A549 treated with ZK216348 at 1 μM for 4 hours (cell line): ENCODE results near the gene NDUFC2. TPM values are rescaled to one million over a fixed set of nuclear protein-coding genes. Genes with fewer than 3 reads are reported as not detected.

Experiments
- total RNA-seq: library from RNA; stranded (reverse); fragments of 200-300 nt; extraction: Qiagen RNA extraction; gene quantifications from 5 replicates; pipeline ENCODE4 v1.2.3, GENCODE V29; 2022; ENCODE audit warnings: low read depth

The NDUFC2 gene
- total RNA-seq, result 212 to 271 TPM (median 232 TPM) in 5 replicates

DNA sequence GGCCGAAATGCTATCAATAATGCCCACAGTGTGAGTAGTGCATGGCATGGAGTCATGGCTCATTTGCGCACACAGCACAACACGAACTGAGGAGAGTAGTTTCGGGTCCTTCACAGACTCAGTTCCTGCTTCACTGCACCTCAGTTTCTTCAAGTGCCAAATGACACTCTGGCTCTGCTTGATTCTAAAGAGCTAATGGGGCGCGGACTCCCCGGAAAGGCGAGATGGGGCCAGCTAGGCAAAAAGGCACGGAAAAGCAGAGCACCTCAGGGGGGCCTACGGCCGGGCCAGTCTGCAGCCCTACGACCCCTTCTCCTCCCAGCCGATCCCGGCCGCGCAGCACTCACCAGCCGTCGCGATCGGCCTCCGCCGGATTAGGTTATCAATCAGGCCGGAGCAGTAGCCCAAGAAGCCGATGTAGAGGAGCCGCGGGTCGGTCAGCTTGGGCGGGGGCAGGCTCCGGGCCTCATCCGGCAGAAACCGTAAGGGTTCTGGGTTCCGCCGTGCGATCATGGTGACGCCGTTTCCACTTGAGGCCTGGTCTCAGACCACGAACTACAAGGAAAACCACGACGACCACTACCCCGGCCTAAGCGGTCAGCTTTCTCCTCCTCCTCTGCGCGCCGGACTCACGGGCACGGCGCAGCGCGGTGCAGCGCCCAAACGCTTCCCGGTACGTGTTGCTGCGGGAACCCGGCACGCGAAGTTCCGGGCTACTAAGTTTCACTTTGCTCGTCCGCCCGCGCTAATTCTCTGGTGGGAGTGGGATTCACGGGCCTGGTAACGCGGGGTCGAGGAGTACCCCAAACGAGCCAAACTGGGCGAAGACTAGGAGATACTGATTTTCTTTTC, at the start of gene NDUFC2:
Gene NDUFC2 (minus strand): TSS at position 631 of the 852 bp plus-strand sequence. CDS start 118 bp downstream, at position 513.

DNA sequence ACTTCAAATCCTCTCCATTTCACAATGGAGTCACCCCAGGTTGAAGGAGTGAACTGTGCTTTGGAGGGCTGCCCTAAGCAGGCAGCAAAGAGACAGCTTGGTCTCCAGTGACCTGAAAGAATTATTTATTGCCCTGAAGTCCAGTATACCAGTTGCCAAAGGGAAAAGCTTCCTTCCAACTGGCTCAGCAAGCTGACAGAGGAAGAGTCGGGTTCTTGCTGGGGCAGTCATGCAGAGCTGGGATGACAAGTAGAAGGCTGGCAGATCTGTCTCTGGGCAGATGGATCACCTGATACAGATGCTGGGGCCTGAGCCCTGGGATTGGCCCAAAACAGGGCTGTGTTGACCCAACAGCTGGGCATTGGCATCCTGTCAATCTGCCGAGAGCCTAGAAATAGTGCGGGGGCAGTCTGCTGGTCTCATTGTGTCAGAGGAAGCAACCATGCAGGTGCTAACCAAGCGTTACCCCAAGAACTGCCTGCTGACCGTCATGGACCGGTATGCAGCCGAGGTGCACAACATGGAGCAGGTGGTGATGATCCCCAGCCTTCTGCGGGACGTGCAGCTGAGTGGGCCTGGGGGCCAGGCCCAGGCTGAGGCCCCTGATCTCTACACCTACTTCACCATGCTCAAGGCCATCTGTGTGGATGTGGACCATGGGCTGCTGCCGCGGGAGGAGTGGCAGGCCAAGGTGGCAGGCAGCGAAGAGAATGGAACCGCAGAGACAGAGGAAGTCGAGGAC, 16.1 kb downstream of the NDUFC2 start, which contains the start of gene THRSP:
Gene THRSP (plus strand): TSS at position 422 of the 742 bp plus-strand sequence. CDS start 21 bp downstream, at position 443.

GRCh38 chr11:78022397-78023396, 57.0 kb downstream of the NDUFC2 start, which contains the start of gene KCTD14:
Gene KCTD14, minus strand, starts transcription at chr11:78023276. Its CDS starts 27 bp downstream, at chr11:78023249.

Other genes with a start within 250 kb of the NDUFC2 start
- 17.2 to 21.1 TPM (median 19.0 TPM) in 5 replicates for gene INTS4, start 85.2 kb downstream of the NDUFC2 start, total RNA-seq
- 1.3 to 2.1 TPM (median 1.7 TPM) in 5 replicates for gene KCTD14, start 56.6 kb downstream of the NDUFC2 start, total RNA-seq
- gene THRSP, start 16.0 kb downstream of the NDUFC2 start, total RNA-seq, result not detected in 5 replicates
- gene ALG8, start 59.8 kb upstream of the NDUFC2 start, total RNA-seq, result 51.8 to 71.0 TPM (median 61.2 TPM) in 5 replicates
- 6.2 to 8.5 TPM (median 7.5 TPM) in 5 replicates for gene KCTD21, start 108.8 kb upstream of the NDUFC2 start, total RNA-seq
- gene USP35, start 109.1 kb upstream of the NDUFC2 start, total RNA-seq, result 5.5 to 9.6 TPM (median 8.4 TPM) in 5 replicates